Thoracic aorta (tissue), 2 donors: ENCODE data around the gene UGDH. TPM values are rescaled to one million over a fixed set of nuclear protein-coding genes. Genes with fewer than 3 reads are reported as not detected.

ENCODE experiments used
- ATAC-seq: fragments of 150-250 bp; one replicate; pipeline ENCODE4 v1.8.0; 2017; ENCODE audit warnings: low read depth; ENCODE audit not compliant: insufficient number of reproducible peaks, low FRiP score
- DNase-seq: peaks from one replicate; pipeline ENCODE4 v3.0.0-alpha.2; 2020; ENCODE audit warnings: low spot score
- H3K27ac ChIP-seq, 2 donors: fragments of 200-600 bp; sonication (generic); 1 replicate in 1 of 2; 2 replicates in 1 of 2; pipeline ENCODE4 v1.5.1; 2016; ENCODE audit warnings: mild to moderate bottlenecking in 2 of 2, moderate library complexity in 2 of 2
- H3K27me3 ChIP-seq: fragments of 200-600 bp; sonication (generic); replicated peaks from 2 replicates; pipeline ENCODE4 v1.6.0; 2016; ENCODE audit warnings: mild to moderate bottlenecking; ENCODE audit not compliant: insufficient read depth
- H3K36me3 ChIP-seq: fragments of 200-600 bp; sonication (generic); one replicate; pipeline ENCODE4 v1.5.1; 2016
- H3K4me1 ChIP-seq, 2 donors: fragments of 200-600 bp; sonication (generic); 1 replicate in 1 of 2; 2 replicates in 1 of 2; pipeline versions ENCODE4 v1.5.1 to v1.6.0; 2016; ENCODE audit warnings: low read depth in 2 of 2, mild to moderate bottlenecking in 1 of 2; ENCODE audit not compliant: control insufficient read depth in 1 of 2
- H3K4me3 ChIP-seq: fragments of 200-600 bp; sonication (generic); 2 replicates; pipeline ENCODE4 v1.5.1; 2016; ENCODE audit warnings: mild to moderate bottlenecking
- H3K9me3 ChIP-seq: fragments of 200-600 bp; sonication (generic); 2 replicates; pipeline ENCODE4 v1.5.1; 2016
- total RNA-seq, 2 donors: library from RNA; depleted of rRNA; stranded (reverse); fragments of >200 nt; gene quantifications; one replicate each; pipeline versions ENCODE4 v1.1.0 to v1.2.3, GENCODE V29; 2016
- TF ChIP-seq, protein P1 (sequence below): fragments of 200-600 bp; sonication (generic); IDR thresholded peaks from one replicate; pipeline ENCODE4 v1.5.1; 2019; ENCODE audit warnings: antibody characterized with exemption

The UGDH gene
- total RNA-seq, 2 donors from 2014 or later: 103 to 736 TPM

DNA sequence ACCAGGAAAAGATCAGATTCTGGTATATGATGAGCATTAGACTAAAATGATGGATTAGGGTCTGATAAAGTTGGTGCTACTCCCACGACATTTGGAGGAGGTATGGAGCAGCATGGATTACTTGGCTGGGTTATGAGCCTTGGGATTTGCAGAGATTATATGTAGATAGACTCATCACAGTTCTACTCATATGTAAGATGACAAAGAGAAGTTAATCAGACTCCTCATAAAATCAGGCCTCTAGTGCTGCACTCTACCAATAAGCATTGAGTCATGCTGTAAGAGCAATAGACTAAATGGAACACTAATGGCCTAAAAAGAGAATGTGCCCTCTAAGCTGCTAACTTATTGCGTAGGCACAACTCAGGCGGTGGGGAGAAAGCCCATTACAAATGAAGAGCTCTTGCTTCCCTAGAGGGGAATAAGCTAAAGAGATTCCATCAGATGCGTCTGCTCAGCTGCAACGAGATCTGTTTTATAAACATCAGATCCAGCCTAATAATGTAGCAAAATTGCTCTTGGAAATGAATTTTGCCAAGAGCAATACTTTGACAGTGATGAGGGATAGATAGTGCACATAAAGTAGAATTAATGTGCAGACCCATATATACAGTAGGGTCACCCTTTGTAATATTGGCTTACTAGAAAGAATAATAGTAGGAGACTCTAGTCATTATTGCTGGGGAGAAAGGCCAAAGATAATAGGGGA is 50.9 kb downstream of the UGDH start:
- DNase-seq (no peak), ATAC-seq (no peak)
- no peaks in the 10 kb centered on the region for H3K27me3 ChIP-seq
- H3K27ac ChIP-seq: no peak overlapping the region
- H3K9me3 ChIP-seq: no peaks in the 10 kb centered on the region
- no peaks in the 10 kb centered on the region for H3K36me3 ChIP-seq
- H3K4me3 ChIP-seq: no peak overlapping the region
- H3K4me1 ChIP-seq: peaks cover 0 to 10% of the 10 kb centered on the region in 2 donors
- TF ChIP-seq, protein P1, sequence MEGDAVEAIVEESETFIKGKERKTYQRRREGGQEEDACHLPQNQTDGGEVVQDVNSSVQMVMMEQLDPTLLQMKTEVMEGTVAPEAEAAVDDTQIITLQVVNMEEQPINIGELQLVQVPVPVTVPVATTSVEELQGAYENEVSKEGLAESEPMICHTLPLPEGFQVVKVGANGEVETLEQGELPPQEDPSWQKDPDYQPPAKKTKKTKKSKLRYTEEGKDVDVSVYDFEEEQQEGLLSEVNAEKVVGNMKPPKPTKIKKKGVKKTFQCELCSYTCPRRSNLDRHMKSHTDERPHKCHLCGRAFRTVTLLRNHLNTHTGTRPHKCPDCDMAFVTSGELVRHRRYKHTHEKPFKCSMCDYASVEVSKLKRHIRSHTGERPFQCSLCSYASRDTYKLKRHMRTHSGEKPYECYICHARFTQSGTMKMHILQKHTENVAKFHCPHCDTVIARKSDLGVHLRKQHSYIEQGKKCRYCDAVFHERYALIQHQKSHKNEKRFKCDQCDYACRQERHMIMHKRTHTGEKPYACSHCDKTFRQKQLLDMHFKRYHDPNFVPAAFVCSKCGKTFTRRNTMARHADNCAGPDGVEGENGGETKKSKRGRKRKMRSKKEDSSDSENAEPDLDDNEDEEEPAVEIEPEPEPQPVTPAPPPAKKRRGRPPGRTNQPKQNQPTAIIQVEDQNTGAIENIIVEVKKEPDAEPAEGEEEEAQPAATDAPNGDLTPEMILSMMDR: no peak

DNA sequence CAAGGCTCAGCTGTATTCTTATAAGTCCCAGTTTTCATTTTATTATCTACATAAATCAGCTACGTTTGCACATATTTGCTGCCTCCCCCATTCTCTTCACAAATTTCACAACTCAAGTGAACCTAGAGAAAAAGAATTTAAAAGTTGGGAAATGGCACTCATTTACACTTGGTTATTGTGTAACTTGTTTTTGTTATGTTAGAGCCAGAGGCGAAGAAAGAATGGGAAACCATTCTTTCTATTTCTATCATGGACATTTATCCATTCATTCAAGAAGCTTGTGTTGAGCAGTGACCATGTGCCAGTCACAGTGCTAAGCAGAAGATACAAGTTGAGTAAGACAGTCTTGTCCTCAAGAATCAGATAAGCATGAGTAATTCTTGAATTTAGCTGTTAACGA is 54.8 kb downstream of the UGDH start:
- DNase-seq (no peak), ATAC-seq (no peak)
- Histone ChIP-seq H3K4me1 (peaks cover 0 to 10% of the 10 kb centered on the region in 2 donors), H3K27me3 (no peaks in the 10 kb centered on the region), H3K9me3 (no peaks in the 10 kb centered on the region), H3K36me3 (no peaks in the 10 kb centered on the region), H3K27ac (no peak overlapping the region), H3K4me3 (no peak overlapping the region)
- TF ChIP-seq, protein P1: no peak

DNA sequence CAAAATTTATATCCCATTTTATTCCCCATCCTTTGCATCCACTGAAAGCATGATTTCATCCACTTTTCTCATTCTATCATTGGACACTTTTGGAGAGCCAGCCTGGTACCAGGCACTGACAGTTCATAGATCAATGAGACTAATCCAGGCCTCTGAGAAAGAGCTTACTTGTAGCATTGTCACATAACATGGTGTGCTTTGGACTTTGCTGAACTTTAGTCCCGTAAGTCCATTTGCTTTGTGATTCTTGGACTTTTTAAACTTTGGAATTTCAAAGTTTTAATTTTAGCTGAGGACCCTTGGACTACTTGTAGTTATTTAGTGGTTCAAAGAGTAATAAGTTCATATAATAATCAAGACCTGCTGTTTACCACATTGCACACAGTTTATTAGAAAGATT is 56.8 kb downstream of the UGDH start:
- Histone ChIP-seq H3K4me1 (no peaks in the 10 kb centered on the region), H3K36me3 (no peaks in the 10 kb centered on the region), H3K27me3 (no peaks in the 10 kb centered on the region), H3K27ac (no peak overlapping the region), H3K9me3 (no peaks in the 10 kb centered on the region), H3K4me3 (no peak overlapping the region)
- DNase-seq (no peak), ATAC-seq (no peak)
- TF ChIP-seq, protein P1: no peak

DNA sequence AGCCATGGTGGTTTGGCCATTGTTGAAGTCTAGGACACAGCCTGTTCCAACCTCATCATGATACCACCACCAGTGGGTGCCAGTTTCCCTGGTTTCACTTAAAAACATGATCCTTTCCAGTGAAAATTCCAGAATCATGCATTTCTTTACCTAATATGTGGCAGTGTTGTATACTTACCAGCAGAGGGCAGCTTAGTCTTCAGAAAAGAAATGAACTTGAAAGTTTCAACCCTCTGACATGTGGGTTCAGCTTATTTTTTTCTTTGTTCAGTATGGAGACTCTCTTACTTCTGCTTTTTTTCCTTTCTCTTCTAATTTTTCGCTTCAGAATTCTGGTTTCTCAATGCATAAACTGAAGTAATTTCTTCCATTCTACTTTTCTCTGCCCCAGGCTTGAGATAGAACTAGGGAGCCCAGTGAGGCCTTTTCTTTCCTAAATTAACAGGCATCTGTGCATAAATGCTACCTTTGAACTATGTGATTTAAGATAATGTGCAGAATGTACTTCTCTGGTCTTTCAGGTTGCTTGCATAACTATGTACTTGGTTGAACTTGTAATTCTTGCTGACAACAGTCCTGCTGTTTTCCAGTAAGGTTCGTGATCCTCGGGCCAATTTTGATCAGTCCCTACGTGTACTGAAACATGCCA is 57.7 kb downstream of the UGDH start:
- TF ChIP-seq, protein P1: peak; percentile 87
- DNase-seq (no peak), ATAC-seq (peak; percentile 79)
- Histone ChIP-seq H3K36me3 (peaks cover 1% of the 10 kb centered on the region), H3K27ac (peak overlapping the region in 1 of 2 donors; percentile 7), H3K4me3 (no peak overlapping the region), H3K27me3 (no peaks in the 10 kb centered on the region), H3K4me1 (no peaks in the 10 kb centered on the region), H3K9me3 (no peaks in the 10 kb centered on the region)

DNA sequence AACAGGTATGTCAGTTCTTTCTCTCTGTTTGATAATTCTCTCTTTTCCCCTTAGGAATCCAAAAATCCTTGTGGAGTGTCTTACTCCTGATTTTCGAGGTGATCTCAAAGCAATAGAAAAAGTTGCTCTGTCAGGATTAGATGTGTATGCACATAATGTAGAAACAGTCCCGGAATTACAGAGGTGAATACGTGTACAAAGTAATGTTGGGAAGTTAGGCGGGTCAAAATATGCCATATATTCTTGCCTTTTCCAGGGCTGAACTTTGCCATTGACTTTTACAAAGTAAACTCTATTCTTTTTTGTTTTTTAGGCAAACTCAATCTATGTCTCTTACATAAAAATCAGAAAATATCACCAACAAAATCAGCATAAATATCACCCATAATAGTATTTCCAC is 59.8 kb downstream of the UGDH start:
- Histone ChIP-seq H3K4me3 (no peak overlapping the region), H3K27ac (no peak overlapping the region), H3K36me3 (peaks cover 10% of the 10 kb centered on the region), H3K27me3 (no peaks in the 10 kb centered on the region), H3K9me3 (no peaks in the 10 kb centered on the region), H3K4me1 (no peaks in the 10 kb centered on the region)
- TF ChIP-seq, protein P1: no peak
- ATAC-seq (no peak), DNase-seq (no peak)
